ENCODE measurements around the gene POC5. TPM values are rescaled to one million over a fixed set of nuclear protein-coding genes. Genes with fewer than 3 reads are reported as not detected.

The POC5 gene
- polyA plus RNA-seq, 2 donors, result 3.5 TPM

- H3K9me3 ChIP-seq (ENCODE audit: control insufficient read depth in 2 of 2, insufficient read depth in 1 of 2, low read depth in 1 of 2, low read length in 1 of 2), result no peaks in the 10 kb centered on the region
- no peak overlapping the region for H3K27ac ChIP-seq (ENCODE audit: low read depth in 2 of 2, low read length in 1 of 2)
- peaks cover 4 to 5% of the 10 kb centered on the region in 2 donors for H3K36me3 ChIP-seq (ENCODE audit: control insufficient read depth in 2 of 2, insufficient read depth in 2 of 2, low read length in 1 of 2)
- H3K4me3 ChIP-seq (ENCODE audit: low read depth in 1 of 2, low read length in 2 of 2), result no peak overlapping the region
- WGBS, 2 donors, result 28 to 34% methylated on average over 2 of the region's 2 CpGs
- H3K4me1 ChIP-seq (ENCODE audit: control insufficient read depth in 2 of 2, insufficient read depth in 2 of 2, low read length in 1 of 2), result no peaks in the 10 kb centered on the region
- no peaks in the 10 kb centered on the region for H3K27me3 ChIP-seq (ENCODE audit: control insufficient read depth in 1 of 2, insufficient read depth in 2 of 2, low read length in 2 of 2)
Measured at GRCh38 chr5:75681125-75681830, 36.0 kb downstream of the POC5 start.

DNA sequence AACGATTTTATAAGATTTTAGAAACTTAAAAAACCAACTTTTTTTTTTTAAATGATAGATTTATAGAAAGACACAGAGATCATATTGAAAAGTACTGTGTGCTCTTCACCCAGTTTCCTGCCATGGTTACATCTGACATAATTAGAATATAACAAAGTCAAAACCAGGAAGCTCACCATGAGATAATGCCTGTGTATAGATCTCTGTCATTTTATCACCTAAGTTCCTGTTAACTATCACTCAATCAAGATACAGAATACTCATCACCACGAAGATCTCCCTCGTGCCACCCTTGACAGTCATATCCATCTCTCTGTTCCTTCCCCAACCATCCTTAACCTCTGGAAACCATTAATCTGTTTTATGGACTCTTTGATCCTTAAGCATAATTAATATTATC is 39.1 kb downstream of the POC5 start:
- H3K9me3 ChIP-seq (ENCODE audit: control insufficient read depth in 2 of 2, insufficient read depth in 1 of 2, low read depth in 1 of 2, low read length in 1 of 2), result no peaks in the 10 kb centered on the region
- no peaks in the 10 kb centered on the region for H3K4me1 ChIP-seq (ENCODE audit: control insufficient read depth in 2 of 2, insufficient read depth in 2 of 2, low read length in 1 of 2)
- WGBS, 2 donors, result 63% methylated on average over 3 of the region's 3 CpGs
- H3K4me3 ChIP-seq (ENCODE audit: low read depth in 1 of 2, low read length in 2 of 2), result no peak overlapping the region
- no peaks in the 10 kb centered on the region for H3K27me3 ChIP-seq (ENCODE audit: control insufficient read depth in 1 of 2, insufficient read depth in 2 of 2, low read length in 2 of 2)
- no peaks in the 10 kb centered on the region for H3K36me3 ChIP-seq (ENCODE audit: control insufficient read depth in 2 of 2, insufficient read depth in 2 of 2, low read length in 1 of 2)
- no peak overlapping the region for H3K27ac ChIP-seq (ENCODE audit: low read depth in 2 of 2, low read length in 1 of 2)

DNA sequence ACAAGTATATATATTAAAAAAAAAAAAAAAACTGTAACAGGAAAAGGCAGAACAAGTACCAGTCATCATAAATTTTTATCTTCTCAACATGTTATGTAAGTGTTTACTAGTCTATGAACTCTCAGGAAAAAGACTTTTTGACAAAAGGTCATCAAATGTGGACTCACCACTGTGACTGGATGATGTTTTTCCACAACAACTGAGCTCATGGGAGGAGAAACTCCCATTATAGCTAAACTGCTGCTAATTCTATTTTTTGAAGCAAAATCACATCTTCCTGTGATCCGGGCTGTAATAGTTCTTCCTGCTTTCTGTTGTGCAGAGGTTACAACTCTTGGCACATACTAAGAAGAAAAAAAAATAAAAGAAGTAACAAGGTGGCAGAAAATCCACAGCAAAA is 39.6 kb downstream of the POC5 start:
- WGBS, 2 donors, result 63% methylated on average over 1 of the region's 1 CpG
- Histone ChIP-seq H3K4me3 (ENCODE audit: low read depth in 1 of 2, low read length in 2 of 2) (no peak overlapping the region), H3K4me1 (ENCODE audit: control insufficient read depth in 2 of 2, insufficient read depth in 2 of 2, low read length in 1 of 2) (no peaks in the 10 kb centered on the region), H3K27ac (ENCODE audit: low read depth in 2 of 2, low read length in 1 of 2) (no peak overlapping the region), H3K36me3 (ENCODE audit: control insufficient read depth in 2 of 2, insufficient read depth in 2 of 2, low read length in 1 of 2) (peaks cover under 1 to 2% of the 10 kb centered on the region in 2 donors), H3K9me3 (ENCODE audit: control insufficient read depth in 2 of 2, insufficient read depth in 1 of 2, low read depth in 1 of 2, low read length in 1 of 2) (no peaks in the 10 kb centered on the region), H3K27me3 (ENCODE audit: control insufficient read depth in 1 of 2, insufficient read depth in 2 of 2, low read length in 2 of 2) (no peaks in the 10 kb centered on the region)

DNA sequence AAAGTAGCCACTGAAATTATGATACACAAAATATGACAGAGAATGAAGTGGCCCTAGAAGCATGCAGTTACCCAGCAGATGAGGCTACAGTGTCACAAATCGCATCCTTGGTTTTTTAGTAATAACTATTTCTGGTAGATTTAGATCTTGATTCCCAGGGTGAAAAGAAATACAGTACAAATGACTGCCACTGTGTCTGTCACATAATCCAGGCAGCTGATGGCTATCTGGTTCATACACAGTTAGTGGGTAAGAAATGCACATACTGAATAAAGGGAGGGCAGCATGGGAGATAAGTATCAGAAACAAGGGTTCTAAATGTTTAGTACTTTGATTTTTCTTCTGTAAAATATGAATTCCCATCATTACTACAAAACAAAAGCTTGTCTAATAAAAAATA is 41.5 kb downstream of the POC5 start:
- H3K9me3 ChIP-seq (ENCODE audit: control insufficient read depth in 2 of 2, insufficient read depth in 1 of 2, low read depth in 1 of 2, low read length in 1 of 2), result no peaks in the 10 kb centered on the region
- peaks cover 2% of the 10 kb centered on the region in 2 donors for H3K36me3 ChIP-seq (ENCODE audit: control insufficient read depth in 2 of 2, insufficient read depth in 2 of 2, low read length in 1 of 2)
- H3K27ac ChIP-seq (ENCODE audit: low read depth in 2 of 2, low read length in 1 of 2), result no peak overlapping the region
- H3K27me3 ChIP-seq (ENCODE audit: control insufficient read depth in 1 of 2, insufficient read depth in 2 of 2, low read length in 2 of 2), result no peaks in the 10 kb centered on the region
- H3K4me3 ChIP-seq (ENCODE audit: low read depth in 1 of 2, low read length in 2 of 2), result no peak overlapping the region
- WGBS, 2 donors, result 97 to 99% methylated on average over 1 of the region's 1 CpG
- no peaks in the 10 kb centered on the region for H3K4me1 ChIP-seq (ENCODE audit: control insufficient read depth in 2 of 2, insufficient read depth in 2 of 2, low read length in 1 of 2)

DNA sequence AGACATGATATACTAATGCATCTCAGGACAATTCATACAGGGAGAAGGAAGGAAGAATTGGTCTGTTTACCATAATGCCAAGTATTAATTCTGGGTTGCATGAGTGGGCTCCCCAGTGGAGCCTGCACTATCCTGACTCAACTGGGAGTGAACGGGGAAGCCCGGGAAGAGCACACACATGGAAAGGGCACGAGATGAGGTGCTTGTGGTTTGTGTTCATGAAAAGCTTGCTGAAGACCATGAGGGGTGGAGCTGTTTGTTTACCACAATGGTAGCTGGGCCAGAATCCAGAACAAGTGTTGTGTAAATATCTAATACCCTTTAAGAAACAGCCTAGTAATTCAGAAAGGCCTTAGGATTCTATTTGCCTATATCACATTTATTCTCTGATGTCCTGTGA is 44.6 kb downstream of the POC5 start:
- Histone ChIP-seq H3K36me3 (ENCODE audit: control insufficient read depth in 2 of 2, insufficient read depth in 2 of 2, low read length in 1 of 2) (peaks cover 2% of the 10 kb centered on the region in 2 donors), H3K27me3 (ENCODE audit: control insufficient read depth in 1 of 2, insufficient read depth in 2 of 2, low read length in 2 of 2) (no peaks in the 10 kb centered on the region), H3K9me3 (ENCODE audit: control insufficient read depth in 2 of 2, insufficient read depth in 1 of 2, low read depth in 1 of 2, low read length in 1 of 2) (no peaks in the 10 kb centered on the region), H3K27ac (ENCODE audit: low read depth in 2 of 2, low read length in 1 of 2) (no peak overlapping the region), H3K4me3 (ENCODE audit: low read depth in 1 of 2, low read length in 2 of 2) (no peak overlapping the region), H3K4me1 (ENCODE audit: control insufficient read depth in 2 of 2, insufficient read depth in 2 of 2, low read length in 1 of 2) (no peaks in the 10 kb centered on the region)
- 88 to 91% methylated on average over 3 of the region's 3 CpGs for WGBS, 2 donors

GRCh38 chr5:75671506-75671905 is 45.7 kb downstream of the POC5 start:
- Histone ChIP-seq H3K27ac (ENCODE audit: low read depth in 2 of 2, low read length in 1 of 2) (no peak overlapping the region), H3K4me1 (ENCODE audit: control insufficient read depth in 2 of 2, insufficient read depth in 2 of 2, low read length in 1 of 2) (no peaks in the 10 kb centered on the region), H3K36me3 (ENCODE audit: control insufficient read depth in 2 of 2, insufficient read depth in 2 of 2, low read length in 1 of 2) (peaks cover 2% of the 10 kb centered on the region in 2 donors), H3K4me3 (ENCODE audit: low read depth in 1 of 2, low read length in 2 of 2) (no peak overlapping the region), H3K9me3 (ENCODE audit: control insufficient read depth in 2 of 2, insufficient read depth in 1 of 2, low read depth in 1 of 2, low read length in 1 of 2) (no peaks in the 10 kb centered on the region), H3K27me3 (ENCODE audit: control insufficient read depth in 1 of 2, insufficient read depth in 2 of 2, low read length in 2 of 2) (no peaks in the 10 kb centered on the region)
- 47 to 50% methylated on average over 2 of the region's 2 CpGs for WGBS, 2 donors

DNA sequence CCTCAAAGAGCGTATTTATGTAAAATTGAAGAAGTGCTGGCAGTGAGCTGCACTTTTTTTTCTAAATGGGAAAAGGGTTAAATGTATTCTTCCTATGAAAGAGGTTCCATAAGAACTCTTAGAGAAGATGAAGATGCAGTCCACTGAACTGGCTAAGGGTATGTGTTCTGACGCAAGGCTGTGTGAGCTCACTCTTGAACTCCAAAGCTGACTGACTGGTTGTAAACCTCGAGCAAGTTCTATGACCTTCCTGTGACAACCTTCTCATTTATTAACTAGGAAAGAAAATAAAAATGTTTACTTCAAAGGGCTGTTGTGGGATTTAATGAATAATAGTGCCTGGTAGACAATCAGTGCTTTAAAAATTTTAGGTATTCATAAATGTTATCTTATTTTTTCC is 46.7 kb downstream of the POC5 start:
- 75 to 80% methylated on average over 3 of the region's 3 CpGs for WGBS, 2 donors
- no peak overlapping the region for H3K4me3 ChIP-seq (ENCODE audit: low read depth in 1 of 2, low read length in 2 of 2)

DNA sequence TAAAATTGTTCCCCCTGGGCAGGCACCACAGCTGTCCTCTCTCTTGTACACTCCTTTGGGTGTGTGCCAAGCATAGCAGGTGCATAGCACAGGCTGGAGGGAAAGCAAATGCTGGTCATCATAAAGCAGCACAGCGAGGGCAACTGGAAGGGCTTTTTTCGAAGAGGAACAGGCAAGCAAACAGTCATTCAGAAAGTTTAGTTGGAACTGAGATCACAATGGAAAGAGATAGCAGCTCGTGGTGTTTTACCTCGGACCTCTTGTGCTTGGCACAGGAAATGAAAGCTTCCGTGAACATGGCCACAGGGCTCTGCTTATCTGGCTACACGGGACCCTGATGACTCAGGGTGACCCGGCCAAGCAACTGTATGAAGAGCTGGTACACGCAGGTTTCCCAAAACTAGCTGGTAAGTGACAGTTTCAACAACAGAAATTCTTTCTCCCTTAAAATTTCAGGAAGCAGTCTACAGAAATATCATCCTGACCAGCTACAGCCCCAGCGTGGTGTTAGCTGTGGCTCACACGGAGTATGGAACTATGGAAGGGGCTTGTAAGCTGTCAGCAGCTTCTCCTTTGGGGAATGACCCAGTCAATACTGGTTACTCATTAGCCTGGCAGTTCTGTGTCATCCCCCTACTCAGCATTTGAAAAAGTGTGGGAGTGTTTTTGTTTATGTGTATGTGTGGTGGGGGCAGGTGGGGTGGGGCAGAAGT is 48.1 kb downstream of the POC5 start:
- 31 to 48% methylated on average over 10 of the region's 10 CpGs for WGBS, 2 donors
- Histone ChIP-seq H3K4me1 (ENCODE audit: control insufficient read depth in 2 of 2, insufficient read depth in 2 of 2, low read length in 1 of 2) (no peaks in the 10 kb centered on the region), H3K27ac (ENCODE audit: low read depth in 2 of 2, low read length in 1 of 2) (peak overlapping the region in 1 of 2 donors; percentile 40), H3K9me3 (ENCODE audit: control insufficient read depth in 2 of 2, insufficient read depth in 1 of 2, low read depth in 1 of 2, low read length in 1 of 2) (no peaks in the 10 kb centered on the region), H3K27me3 (ENCODE audit: control insufficient read depth in 1 of 2, insufficient read depth in 2 of 2, low read length in 2 of 2) (no peaks in the 10 kb centered on the region), H3K4me3 (ENCODE audit: low read depth in 1 of 2, low read length in 2 of 2) (no peak overlapping the region), H3K36me3 (ENCODE audit: control insufficient read depth in 2 of 2, insufficient read depth in 2 of 2, low read length in 1 of 2) (peaks cover 2% of the 10 kb centered on the region in 2 donors)

More for the DNA sequence above, 46.7 kb downstream of the POC5 start:
- Histone ChIP-seq H3K27me3 (ENCODE audit: control insufficient read depth in 1 of 2, insufficient read depth in 2 of 2, low read length in 2 of 2) (no peaks in the 10 kb centered on the region), H3K36me3 (ENCODE audit: control insufficient read depth in 2 of 2, insufficient read depth in 2 of 2, low read length in 1 of 2) (peaks cover 2% of the 10 kb centered on the region in 2 donors), H3K9me3 (ENCODE audit: control insufficient read depth in 2 of 2, insufficient read depth in 1 of 2, low read depth in 1 of 2, low read length in 1 of 2) (no peaks in the 10 kb centered on the region), H3K4me1 (ENCODE audit: control insufficient read depth in 2 of 2, insufficient read depth in 2 of 2, low read length in 1 of 2) (no peaks in the 10 kb centered on the region), H3K27ac (ENCODE audit: low read depth in 2 of 2, low read length in 1 of 2) (no peak overlapping the region)

DNA sequence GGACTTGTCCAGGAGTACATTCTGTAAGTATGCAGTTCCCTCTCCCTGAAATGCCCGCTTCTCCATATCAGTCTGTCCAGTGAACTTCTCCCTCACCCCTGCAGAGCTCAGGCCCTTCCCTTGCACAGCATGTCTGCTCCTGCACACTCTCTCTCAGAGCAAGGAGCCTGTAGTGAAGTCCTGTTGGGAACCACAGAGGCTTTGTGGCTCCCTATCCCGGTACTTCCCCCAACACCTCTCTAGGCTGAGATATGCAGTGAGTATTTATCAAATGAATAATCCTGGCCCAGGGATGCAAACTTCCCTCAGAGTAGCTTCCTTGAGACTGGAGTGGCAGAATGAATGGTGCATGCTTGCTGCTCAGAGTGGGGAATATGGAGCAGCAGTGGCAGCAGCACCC is 48.8 kb downstream of the POC5 start:
- Histone ChIP-seq H3K9me3 (ENCODE audit: control insufficient read depth in 2 of 2, insufficient read depth in 1 of 2, low read depth in 1 of 2, low read length in 1 of 2) (no peaks in the 10 kb centered on the region), H3K27me3 (ENCODE audit: control insufficient read depth in 1 of 2, insufficient read depth in 2 of 2, low read length in 2 of 2) (no peaks in the 10 kb centered on the region), H3K36me3 (ENCODE audit: control insufficient read depth in 2 of 2, insufficient read depth in 2 of 2, low read length in 1 of 2) (peaks cover 2% of the 10 kb centered on the region in 2 donors), H3K4me3 (ENCODE audit: low read depth in 1 of 2, low read length in 2 of 2) (no peak overlapping the region), H3K4me1 (ENCODE audit: control insufficient read depth in 2 of 2, insufficient read depth in 2 of 2, low read length in 1 of 2) (no peaks in the 10 kb centered on the region), H3K27ac (ENCODE audit: low read depth in 2 of 2, low read length in 1 of 2) (no peak overlapping the region)
- WGBS, 2 donors, result 77 to 98% methylated on average over 2 of the region's 2 CpGs

GRCh38 chr5:75667586-75667985 is 49.7 kb downstream of the POC5 start:
- H3K27me3 ChIP-seq (ENCODE audit: control insufficient read depth in 1 of 2, insufficient read depth in 2 of 2, low read length in 2 of 2), result no peaks in the 10 kb centered on the region
- no peak overlapping the region for H3K4me3 ChIP-seq (ENCODE audit: low read depth in 1 of 2, low read length in 2 of 2)
- peaks cover under 1% of the 10 kb centered on the region in 2 donors for H3K36me3 ChIP-seq (ENCODE audit: control insufficient read depth in 2 of 2, insufficient read depth in 2 of 2, low read length in 1 of 2)
- 55 to 67% methylated on average over 2 of the region's 2 CpGs for WGBS, 2 donors
- no peaks in the 10 kb centered on the region for H3K9me3 ChIP-seq (ENCODE audit: control insufficient read depth in 2 of 2, insufficient read depth in 1 of 2, low read depth in 1 of 2, low read length in 1 of 2)
- no peaks in the 10 kb centered on the region for H3K4me1 ChIP-seq (ENCODE audit: control insufficient read depth in 2 of 2, insufficient read depth in 2 of 2, low read length in 1 of 2)
- H3K27ac ChIP-seq (ENCODE audit: low read depth in 2 of 2, low read length in 1 of 2), result no peak overlapping the region
